IMR-90 (cell line): ENCODE data around the gene ARHGEF4. TPM values are rescaled to one million over a fixed set of nuclear protein-coding genes. Genes with fewer than 3 reads are reported as not detected.

ENCODE experiments used
- ATAC-seq: fragments of 200-7000 bp; cut with Tn5 transposase; 2 replicates; pipeline ENCODE4 v1.9.1; 2020; ENCODE audit warnings: low read depth, mild to moderate bottlenecking, moderate library complexity
- BruUV-seq: library from RNA; stranded (reverse); fragments of 400-500 nt; replicated peaks from 2 replicates; lab custom pipeline; 2021; lab: Mats Ljungman, UMichigan
- CTCF ChIA-PET: fragments of 300-600 bp; formaldehyde crosslinking; extraction: SDS; loops from one replicate; lab custom pipeline; 2021; ENCODE audit warnings: antibody characterized with exemption; lab: Yijun Ruan, JAX
- POLR2A ChIA-PET: fragments of 300-600 bp; sonication (Branson Sonifier 250); formaldehyde crosslinking; loops from one replicate; lab custom pipeline; 2022; ENCODE audit warnings: antibody characterized with exemption; ENCODE audit not compliant: unreplicated experiment; lab: Charles Lee
- DNase-seq: peaks from one replicate; pipeline ENCODE4 v3.0.0; 2013
- H2AFZ ChIP-seq: replicated peaks from 2 replicates; pipeline ENCODE3; 2013; ENCODE audit warnings: low read length, mild to moderate bottlenecking; ENCODE audit not compliant: poor library complexity
- H2AK5ac ChIP-seq: 2 replicates; pipeline ENCODE4 v1.6.1; 2013; ENCODE audit warnings: low read depth, low read length, inconsistent platforms
- H2AK9ac ChIP-seq: replicated peaks from 2 replicates; pipeline ENCODE3; 2013; ENCODE audit warnings: mild to moderate bottlenecking, low read depth, low read length, moderate library complexity; ENCODE audit not compliant: poor library complexity
- H2BK120ac ChIP-seq: 2 replicates; pipeline ENCODE4 v1.6.1; 2013; ENCODE audit warnings: low read depth, low read length, inconsistent platforms
- H2BK15ac ChIP-seq: 3 replicates; pipeline ENCODE4 v1.6.1; 2013; ENCODE audit warnings: low read depth, low read length, inconsistent platforms
- H2BK20ac ChIP-seq: 2 replicates; pipeline ENCODE4 v1.6.1; 2013; ENCODE audit warnings: low read depth, mild to moderate bottlenecking, inconsistent platforms, low read length, moderate library complexity
- H2BK5ac ChIP-seq: 2 replicates; pipeline ENCODE4 v1.6.1; 2013; ENCODE audit warnings: mild to moderate bottlenecking, low read depth, low read length, inconsistent platforms; ENCODE audit not compliant: poor library complexity, severe bottlenecking
- H3K14ac ChIP-seq: replicated peaks from 2 replicates; pipeline ENCODE4 v1.6.1; 2013; ENCODE audit warnings: low read depth, low read length, inconsistent platforms
- H3K18ac ChIP-seq: 2 replicates; pipeline ENCODE4 v1.6.1; 2013; ENCODE audit warnings: low read depth, low read length, control low read depth
- H3K23ac ChIP-seq: 2 replicates; pipeline ENCODE4 v1.6.1; 2013; ENCODE audit warnings: low read depth, low read length, inconsistent platforms
- H3K27ac ChIP-seq: 2 replicates; pipeline ENCODE4 v1.5.1; 2013; ENCODE audit warnings: mild to moderate bottlenecking, control low read depth, low read length; ENCODE audit not compliant: insufficient read depth
- H3K27me3 ChIP-seq: 2 replicates; pipeline ENCODE4 v1.6.1; 2013; ENCODE audit warnings: low read length; ENCODE audit not compliant: control insufficient read depth, insufficient read depth
- H3K36me3 ChIP-seq: 2 replicates; pipeline ENCODE4 v1.6.1; 2013; ENCODE audit warnings: low read length, mixed read lengths; ENCODE audit not compliant: control insufficient read depth, insufficient read depth
- H3K4ac ChIP-seq: 2 replicates; pipeline ENCODE4 v1.6.1; 2013; ENCODE audit warnings: low read depth, low read length, inconsistent platforms
- H3K4me1 ChIP-seq: 2 replicates; pipeline ENCODE4 v1.6.1; 2013; ENCODE audit warnings: low read length, mixed read lengths; ENCODE audit not compliant: control insufficient read depth, insufficient read depth
- H3K4me2 ChIP-seq: 2 replicates; pipeline ENCODE4 v1.6.1; 2013; ENCODE audit warnings: low read depth, mild to moderate bottlenecking, control low read depth, low read length, moderate library complexity
- H3K4me3 ChIP-seq: 2 replicates; pipeline ENCODE4 v1.5.1; 2013; ENCODE audit warnings: low read depth, mild to moderate bottlenecking, control low read depth, low read length, moderate library complexity; ENCODE audit not compliant: insufficient read depth
- H3K56ac ChIP-seq: 2 replicates; pipeline ENCODE4 v1.6.1; 2013; ENCODE audit warnings: low read length, inconsistent platforms; ENCODE audit not compliant: insufficient read depth; ENCODE audit errors: extremely low read depth
- H3K79me1 ChIP-seq, 2 experiments: 2 replicates each; pipeline ENCODE4 v1.6.1; 2013; ENCODE audit warnings: low read length in 2 of 2, inconsistent platforms in 1 of 2, low read depth in 1 of 2
- H3K9ac ChIP-seq: 2 replicates; pipeline ENCODE4 v1.6.1; 2013; ENCODE audit warnings: low read depth, low read length, control low read depth
- H3K9me1 ChIP-seq: 2 replicates; pipeline ENCODE4 v1.6.1; 2013; ENCODE audit warnings: low read length, inconsistent platforms; ENCODE audit not compliant: insufficient read depth
- H3K9me3 ChIP-seq: 2 replicates; pipeline ENCODE4 v1.6.1; 2013; ENCODE audit warnings: low read length; ENCODE audit not compliant: control insufficient read depth, insufficient read depth
- H4K20me1 ChIP-seq: 2 replicates; pipeline ENCODE4 v1.6.1; 2013; ENCODE audit warnings: low read length, inconsistent platforms; ENCODE audit not compliant: insufficient read depth
- H4K5ac ChIP-seq: 2 replicates; pipeline ENCODE4 v1.6.1; 2013; ENCODE audit warnings: mild to moderate bottlenecking, low read depth, low read length, control low read depth
- H4K8ac ChIP-seq, 2 experiments: 2 replicates each; pipeline ENCODE4 v1.6.1; 2013; ENCODE audit warnings: low read depth in 2 of 2, low read length in 2 of 2, control low read depth in 1 of 2, inconsistent platforms in 1 of 2
- H4K91ac ChIP-seq: 2 replicates; pipeline ENCODE4 v1.6.1; 2013; ENCODE audit warnings: low read depth, low read length, inconsistent platforms; ENCODE audit not compliant: insufficient read depth
- BHLHE40 ChIP-seq: fragments of 150-350 bp; IDR thresholded peaks from 2 replicates; pipeline ENCODE4 v1.6.1; 2016; ENCODE audit warnings: mild to moderate bottlenecking, low read depth, low read length
- CEBPB ChIP-seq: IDR thresholded peaks from 2 replicates; pipeline ENCODE4 v1.6.1; 2012; ENCODE audit warnings: low read depth, low read length, improper control_type of control experiment
- CTCF ChIP-seq: conservative IDR thresholded peaks from 2 replicates; pipeline ENCODE4 v1.5.1; 2012; ENCODE audit warnings: mild to moderate bottlenecking, low read depth, low read length, improper control_type of control experiment
- ELK1 ChIP-seq: fragments of 150-350 bp; IDR thresholded peaks from 2 replicates; pipeline ENCODE4 v1.6.1; 2016; ENCODE audit warnings: low read depth, mild to moderate bottlenecking, low read length, moderate library complexity, borderline replicate concordance
- FOS ChIP-seq: fragments of 150-350 bp; IDR thresholded peaks from 2 replicates; pipeline ENCODE4 v1.6.1; 2016; ENCODE audit warnings: low read depth, low read length
- MAFK ChIP-seq: IDR thresholded peaks from 2 replicates; pipeline ENCODE4 v1.6.1; 2012; ENCODE audit warnings: low read depth, low read length, improper control_type of control experiment
- MAZ ChIP-seq: IDR thresholded peaks from 2 replicates; pipeline ENCODE4 v1.6.1; 2012; ENCODE audit warnings: low read depth, mild to moderate bottlenecking, low read length, improper control_type of control experiment, moderate library complexity, borderline replicate concordance
- POLR2A ChIP-seq: IDR thresholded peaks from 2 replicates; pipeline ENCODE4 v1.6.1; 2012; ENCODE audit warnings: mild to moderate bottlenecking, low read depth, low read length
- RCOR1 ChIP-seq: IDR thresholded peaks from 2 replicates; pipeline ENCODE4 v1.6.1; 2012; ENCODE audit warnings: mild to moderate bottlenecking, low read length, improper control_type of control experiment; ENCODE audit not compliant: insufficient replicate concordance
- RFX5 ChIP-seq: IDR thresholded peaks from 2 replicates; pipeline ENCODE4 v1.8.0; 2012; ENCODE audit warnings: low read depth, mild to moderate bottlenecking, low read length, moderate library complexity
- SMC3 ChIP-seq: fragments of 150-350 bp; IDR thresholded peaks from 2 replicates; pipeline ENCODE4 v1.6.1; 2016; ENCODE audit warnings: low read depth, mild to moderate bottlenecking, antibody characterized with exemption, low read length, moderate library complexity
- WGBS, 2 experiments: methylation state at CpG; one replicate each; pipeline versions ENCODE4 v1.1.5 to v1.1.7; 2013; ENCODE audit warnings: missing lambda C conversion rate in 2 of 2; ENCODE audit not compliant: insufficient read length in 1 of 2; ENCODE audit errors: extremely low coverage in 2 of 2; 5-methylcytosine and 5-hydroxymethylcytosine counted together
- dilution Hi-C: fragments of 300-500 bp; cut with HindIII; formaldehyde crosslinking; loops from one replicate; pipeline ENCODE4 v1.14.3; 2018; ENCODE audit warnings: low sequenced_read_pairs; ENCODE audit not compliant: unreplicated experiment
- in situ Hi-C: fragments of 300-500 bp; cut with MboI; formaldehyde crosslinking; loops from 3 replicates; pipeline ENCODE4 v1.14.3; 2019; ENCODE audit warnings: low sequenced_read_pairs, inconsistent platforms, mixed read lengths
- intact Hi-C: fragments of 100-400 bp; cut with micrococcal nuclease; formaldehyde crosslinking; loops from 2 replicates; pipeline ENCODE4 v1.10.0; 2022
- polyA plus RNA-seq, 3 experiments: library from polyadenylated mRNA; depleted of rRNA; stranded (reverse); fragments of >200 nt; gene quantifications; 2 replicates each; pipeline ENCODE4 v1.2.3, GENCODE V29; 2012; ENCODE audit warnings: low replicate concordance in 1 of 3
- total RNA-seq: library from RNA; depleted of rRNA; stranded (reverse); fragments of >200 nt; gene quantifications from 2 replicates; pipeline ENCODE4 v1.2.3, GENCODE V29; 2012

ARHGEF4 gene
- total and polyA plus RNA-seq, 2 of the 4 experiments (the other 2 are of a cell fraction): 2.7 to 5.0 TPM

- ChIA-PET POLR2A (no interaction called here), CTCF (no interaction called here)
- dilution Hi-C loops: no loop called here
These were observed 118.2 kb downstream of the ARHGEF4 start for GRCh38 chr2:130954873-130955272.

More at GRCh38 chr2:130954873-130955272, 118.2 kb downstream of the ARHGEF4 start:
- H3K4me3 ChIP-seq: no peak overlapping the region
- no peak overlapping the region for H3K4me2 ChIP-seq
- DNase-seq (no peak), ATAC-seq (no peak)
- no peaks in the 10 kb centered on the region for H3K36me3 ChIP-seq
- H3K9ac ChIP-seq: no peak overlapping the region
- H3K18ac ChIP-seq: no peak overlapping the region
- no peak overlapping the region for H3K27ac ChIP-seq
- H4K5ac ChIP-seq: no peak overlapping the region
- H2AK9ac ChIP-seq: no peak overlapping the region
- H3K4me1 ChIP-seq: no peaks in the 10 kb centered on the region
- no peaks in the 10 kb centered on the region; the same call in 1 of the 2 replicates for H3K27me3 ChIP-seq
- TF ChIP-seq RFX5 (no peak), POLR2A (no peak), SMC3 (no peak), ELK1 (no peak), BHLHE40 (no peak), MAZ (no peak), CTCF (no peak), RCOR1 (no peak), CEBPB (no peak), MAFK (no peak), FOS (no peak)
- no peak overlapping the region for H2AK5ac ChIP-seq
- no peak overlapping the region for H4K8ac ChIP-seq
- in situ Hi-C loops (no loop called here), intact Hi-C loops (no loop called here)
- no peak overlapping the region for H3K56ac ChIP-seq
- no peaks in the 10 kb centered on the region for H3K9me1 ChIP-seq
- BruUV-seq: no TSS peak
- WGBS, 2 experiments: no CpG with 5 or more reads among the region's 1 CpG
- H3K4ac ChIP-seq: no peak overlapping the region
- H3K79me1 ChIP-seq: no peaks in the 10 kb centered on the region
- no peak overlapping the region for H2BK5ac ChIP-seq
- H2BK15ac ChIP-seq: no peak overlapping the region
- H3K23ac ChIP-seq: no peak overlapping the region
- no peak overlapping the region for H2BK120ac ChIP-seq
- H4K20me1 ChIP-seq: no peaks in the 10 kb centered on the region
- H4K91ac ChIP-seq: no peak overlapping the region
- H2BK20ac ChIP-seq: no peak overlapping the region
- H2AFZ ChIP-seq: no peak overlapping the region
- no peak overlapping the region for H3K14ac ChIP-seq
- no peaks in the 10 kb centered on the region for H3K9me3 ChIP-seq
